Renal cortical epithelial cell (primary cell): ENCODE data around the gene KSR1. TPM values are rescaled to one million over a fixed set of nuclear protein-coding genes. Genes with fewer than 3 reads are reported as not detected.
"Not testable (repeated sequence)": the region's sequence is repeated elsewhere in the genome, so short reads cannot be mapped to it uniquely, and the experiment has no call there.

Experiments used
- DNase-seq: peaks from one replicate; pipeline ENCODE4 v3.0.0-alpha.2; 2011; ENCODE audit warnings: low read depth
- total RNA-seq: library from RNA; depleted of rRNA; stranded (reverse); fragments of >200 nt; gene quantifications from 2 replicates; pipeline ENCODE4 v1.2.3, GENCODE V29; 2014

The KSR1 gene
- total RNA-seq, 1 donor from 2014 or later = 29.3 TPM

GRCh38 chr17:27633312-27634025 is 177.2 kb downstream of the KSR1 start:
- no peak for DNase-seq

GRCh38 chr17:27634026-27634335 is 177.7 kb downstream of the KSR1 start:
- DNase-seq = no peak

GRCh38 chr17:27634776-27635175 is 178.5 kb downstream of the KSR1 start:
- no peak for DNase-seq

GRCh38 chr17:27635275-27635823 is 179.1 kb downstream of the KSR1 start:
- no peak for DNase-seq

GRCh38 chr17:27636005-27636520 is 179.8 kb downstream of the KSR1 start:
- DNase-seq = not testable (repeated sequence)

- DNase-seq = not testable (repeated sequence)
Observed at GRCh38 chr17:27637818-27638217, 181.6 kb downstream of the KSR1 start.

- not testable (repeated sequence) for DNase-seq
Observed at GRCh38 chr17:27638415-27638914, 182.2 kb downstream of the KSR1 start.

- no peak for DNase-seq
Observed at GRCh38 chr17:27640790-27641189, 184.5 kb downstream of the KSR1 start.

- DNase-seq = no peak
Observed at GRCh38 chr17:27644586-27644985, 188.3 kb downstream of the KSR1 start.

GRCh38 chr17:27645621-27646020 is 189.4 kb downstream of the KSR1 start:
- DNase-seq = not testable (repeated sequence)

GRCh38 chr17:27646232-27646631 is 190.0 kb downstream of the KSR1 start:
- no peak for DNase-seq

GRCh38 chr17:27647765-27648164 is 191.5 kb downstream of the KSR1 start:
- DNase-seq = no peak

GRCh38 chr17:27649111-27649571 is 192.9 kb downstream of the KSR1 start:
- DNase-seq = not testable (repeated sequence)

- DNase-seq = no peak
Observed at GRCh38 chr17:27649929-27650328, 193.7 kb downstream of the KSR1 start.

- no peak for DNase-seq
Observed at GRCh38 chr17:27650836-27651235, 194.6 kb downstream of the KSR1 start.

- no peak for DNase-seq
Observed at GRCh38 chr17:27651411-27652345, 195.4 kb downstream of the KSR1 start.

- DNase-seq = not testable (repeated sequence)
Observed at GRCh38 chr17:27653449-27653971, 197.3 kb downstream of the KSR1 start.

GRCh38 chr17:27654136-27654535 is 197.9 kb downstream of the KSR1 start:
- no peak for DNase-seq

GRCh38 chr17:27654654-27655524 is 198.6 kb downstream of the KSR1 start:
- DNase-seq = peak; percentile 34

- not testable (repeated sequence) for DNase-seq
Observed at GRCh38 chr17:27655525-27656111, 199.4 kb downstream of the KSR1 start.
